ENCODE measurements around the gene CPNE2.

- no peak for TF ChIP-seq CTCF (conservative IDR thresholded peaks at IDR 0.05)
- peak; percentile 27; the same call in 1 of the 2 replicates for TF ChIP-seq ZFX (IDR thresholded peaks at IDR 0.05)
These were observed at the start of gene CPNE2 for GRCh38 chr16:57091975-57092785.
